K562 (cell line): Measurements from ENCODE around the gene TUT1. TPM values are rescaled to one million over a fixed set of nuclear protein-coding genes. Genes with fewer than 3 reads are reported as not detected.

Experiments used
- ARID1B ChIP-seq: fragments of 450-650 bp; IDR thresholded peaks from 2 replicates; pipeline ENCODE4 v1.6.1; 2016; ENCODE audit warnings: antibody characterized with exemption, mild to moderate bottlenecking, inconsistent platforms
- ATF4 ChIP-seq: fragments of 450-650 bp; formaldehyde crosslinking; IDR thresholded peaks from 2 replicates; pipeline ENCODE4 v1.4.0; 2022; ENCODE audit warnings: mild to moderate bottlenecking, moderate library complexity
- BHLHE40 ChIP-seq: IDR thresholded peaks from 2 replicates; pipeline ENCODE4 v1.6.1; 2011; ENCODE audit warnings: low read length, improper control_type of control experiment
- DLX4 ChIP-seq: fragments of 250-450 bp; sonication (Bioruptor Pico); IDR thresholded peaks from 2 replicates; pipeline ENCODE4 v1.6.1; 2021; ENCODE audit warnings: mild to moderate bottlenecking
- DPF2 ChIP-seq: fragments of 450-650 bp; IDR thresholded peaks from 2 replicates; pipeline ENCODE4 v1.6.1; 2016
- E2F8 ChIP-seq: fragments of 450-650 bp; IDR thresholded peaks from 2 replicates; pipeline ENCODE4 v1.7.1; 2018; ENCODE audit warnings: mild to moderate bottlenecking, low read depth; ENCODE audit not compliant: partially characterized antibody
- ETS1 ChIP-seq: conservative IDR thresholded peaks from 2 replicates; pipeline ENCODE4 v1.6.1; 2011; ENCODE audit warnings: low read depth, mild to moderate bottlenecking, low read length; ENCODE audit not compliant: control insufficient read depth
- FOXP1 ChIP-seq: sonication (generic); formaldehyde crosslinking; IDR thresholded peaks from 2 replicates; pipeline ENCODE4 v1.8.0; 2022; ENCODE audit warnings: mild to moderate bottlenecking, missing genetic modification reagents
- JUN ChIP-seq, 2 experiments: sonication (generic) in 1 of 2; formaldehyde crosslinking in 1 of 2; IDR thresholded peaks; 2 replicates each; pipeline versions ENCODE4 v1.6.1 to v1.8.0; 2012 to 2022; ENCODE audit warnings: borderline replicate concordance in 2 of 2, mild to moderate bottlenecking in 2 of 2, improper control_type of control experiment in 1 of 2, low read depth in 1 of 2, low read length in 1 of 2, missing genetic modification reagents in 1 of 2
- JUND ChIP-seq, 2 experiments: IDR thresholded peaks; 2 replicates in 1 of 2; 3 replicates in 1 of 2; pipeline ENCODE4 v1.6.1; 2011; ENCODE audit warnings: borderline replicate concordance in 2 of 2, low read depth in 2 of 2, low read length in 2 of 2, improper control_type of control experiment in 1 of 2, missing biosample characterization in 1 of 2, missing genetic modification characterization in 1 of 2, missing genetic modification reagents in 1 of 2
- MAX ChIP-seq: sonication (generic); formaldehyde crosslinking; IDR thresholded peaks from 2 replicates; pipeline ENCODE4 v1.9.0; 2022; ENCODE audit warnings: mild to moderate bottlenecking, missing genetic modification reagents
- NR2C2 ChIP-seq, 2 experiments: fragments of 200-800 bp in 1 of 2; sonication (Bioruptor generic) in 1 of 2; sonication (generic) in 1 of 2; formaldehyde crosslinking in 1 of 2; IDR thresholded peaks; 2 replicates each; pipeline versions ENCODE4 v1.6.1 to v1.8.0; 2016 to 2022; ENCODE audit warnings: mild to moderate bottlenecking in 1 of 2, missing compliant biosample characterization in 1 of 2, missing genetic modification characterization in 1 of 2, missing genetic modification reagents in 1 of 2
- SIN3A ChIP-seq, 2 experiments: fragments of 150-350 bp in 1 of 2; IDR thresholded peaks; 2 replicates each; pipeline ENCODE4 v1.6.1; 2011 to 2016; ENCODE audit warnings: borderline replicate concordance in 2 of 2, low read depth in 2 of 2, low read length in 2 of 2, mild to moderate bottlenecking in 2 of 2, moderate library complexity in 2 of 2; ENCODE audit not compliant: control insufficient read depth in 1 of 2
- SMARCE1 ChIP-seq: fragments of 450-650 bp; IDR thresholded peaks from 2 replicates; pipeline ENCODE4 v1.7.1; 2016; ENCODE audit warnings: mild to moderate bottlenecking
- SMC3 ChIP-seq: conservative IDR thresholded peaks from 2 replicates; pipeline ENCODE4 v1.6.1; 2011; ENCODE audit warnings: low read depth, low read length, improper control_type of control experiment; ENCODE audit not compliant: insufficient read depth
- TFAP4 ChIP-seq: sonication (generic); formaldehyde crosslinking; IDR thresholded peaks from 2 replicates; pipeline ENCODE4 v1.8.0; 2022; ENCODE audit warnings: missing genetic modification reagents, mild to moderate bottlenecking, moderate library complexity, borderline replicate concordance
- ZNF174 ChIP-seq: fragments of 250-450 bp; sonication (Bioruptor Pico); IDR thresholded peaks from 2 replicates; pipeline ENCODE4 v1.4.0; 2020; ENCODE audit warnings: mild to moderate bottlenecking
- ZNF551 ChIP-seq: fragments of 250-450 bp; sonication (Bioruptor Pico); IDR thresholded peaks from 2 replicates; pipeline ENCODE4 v1.5.0; 2021; ENCODE audit warnings: mild to moderate bottlenecking, moderate library complexity
- ZNF583 ChIP-seq: fragments of 250-450 bp; sonication (Bioruptor Pico); IDR thresholded peaks from 2 replicates; pipeline ENCODE4 v1.4.0; 2020
- polyA plus RNA-seq, 8 experiments: library from polyadenylated mRNA; depleted of rRNA in 4 of 8; stranded (reverse) in 5 of 8; unstranded in 3 of 8; fragments of >200 nt; fragmentation: Nextera tagmentation in 2 of 8; fragmentation: Illumina TruSeq in 1 of 8; extraction: Ambion mirVana in 2 of 8; extraction: Trizol in 1 of 8; gene quantifications; 2 replicates each; pipeline versions ENCODE4 v1.2.1 to v1.2.3, GENCODE V29; 2011 to 2014; ENCODE audit warnings: inconsistent platforms in 1 of 8, missing spikeins in 1 of 8
- total RNA-seq, 7 experiments: library from RNA; depleted of rRNA in 6 of 7; stranded (reverse); fragments of >200 nt in 6 of 7; fragmentation: Illumina TruSeq in 2 of 7; extraction: Trizol in 2 of 7; gene quantifications; 2 replicates each; pipeline versions ENCODE4 v1.2.1 to v1.2.3, GENCODE V29; 2011 to 2021; ENCODE audit warnings: low replicate concordance in 1 of 7

Gene TUT1
- total and polyA plus RNA-seq, 9 of the 15 experiments (the other 6 are each of a cell fraction or from before 2014, with no cell fraction given): 0.66 to 44.3 (median 15.7) TPM

GRCh38 chr11:62560566-62561103, 30.7 kb downstream of the TUT1 start (continued):
- TF ChIP-seq JUND (IDR thresholded peaks at IDR 0.05; ENCODE audit: borderline replicate concordance, low read depth, low read length) (peak; percentile 89), JUND (tag; IDR thresholded peaks at IDR 0.05; ENCODE audit: borderline replicate concordance, low read depth, low read length) (peak; percentile 88; the same call in 2 of the 3 replicates), SMARCE1 (peak; percentile 56; the same call in 1 of the 2 replicates), ZNF583 (CRISPR knock-in tag) (no peak), DPF2 (peak; percentile 63), ETS1 (no peak), ZNF551 (CRISPR knock-in tag) (no peak), DLX4 (CRISPR knock-in tag) (no peak), ATF4 (peak; percentile 6; the same call in 1 of the 2 replicates), BHLHE40 (0 out of 2 replicates have a peak, but pooled peaks have one; percentile 28), MAX (CRISPR knock-in tag) (0 out of 2 replicates have a peak, but pooled peaks have one; percentile 53), JUN (IDR thresholded peaks at IDR 0.05; ENCODE audit: borderline replicate concordance, low read depth, low read length) (0 out of 2 replicates have a peak, but pooled peaks have one; percentile 73), JUN (CRISPR knock-in tag; IDR thresholded peaks at IDR 0.05; ENCODE audit: borderline replicate concordance) (peak; percentile 45; the same call in 1 of the 2 replicates), ZNF174 (CRISPR knock-in tag) (no peak), FOXP1 (CRISPR knock-in tag) (0 out of 2 replicates have a peak, but pooled peaks have one; percentile 48), SIN3A (IDR thresholded peaks at IDR 0.05; ENCODE audit: borderline replicate concordance in 2 of 2, control insufficient read depth in 1 of 2, low read depth in 2 of 2, low read length in 2 of 2) (0 out of 4 replicates have a peak, but pooled peaks of 1 of the 2 experiments have one; percentile 37), ARID1B (peak; percentile 64), E2F8 (peak; percentile 68), NR2C2 (CRISPR knock-in tag; IDR thresholded peaks at IDR 0.05) (no peak), NR2C2 (tag; IDR thresholded peaks at IDR 0.05) (peak; percentile 30; the same call in 1 of the 2 replicates), TFAP4 (CRISPR knock-in tag) (peak; percentile 52; the same call in 1 of the 2 replicates), SMC3 (peak; percentile 88)
